Spleen (tissue), 11 donors: ENCODE results near the gene NAA35. TPM values are rescaled to one million over a fixed set of nuclear protein-coding genes. Genes with fewer than 3 reads are reported as not detected.

Source experiments
- DNase-seq: peaks from one replicate; pipeline ENCODE4 v3.0.0-alpha.2; 2020
- H3K27ac ChIP-seq, 8 donors: fragments of 200-600 bp; sonication (generic) in 7 of 8; 1 replicate in 4 of 8; 2 replicates in 4 of 8; pipeline versions ENCODE4 v1.5.0 to v1.8.0; 2016 to 2021; ENCODE audit warnings: inconsistent platforms in 4 of 8, mild to moderate bottlenecking in 4 of 8, moderate library complexity in 1 of 8
- H3K27me3 ChIP-seq, 7 donors: fragments of 200-600 bp; sonication (generic) in 6 of 7; replicated peaks in 1 of 7; 1 replicate in 4 of 7; 2 replicates in 3 of 7; pipeline versions ENCODE4 v1.5.0 to v1.8.0; 2016 to 2021; ENCODE audit warnings: inconsistent platforms in 3 of 7, mild to moderate bottlenecking in 1 of 7
- H3K36me3 ChIP-seq, 6 donors: fragments of 200-600 bp; sonication (generic) in 5 of 6; 1 replicate in 4 of 6; 2 replicates in 2 of 6; pipeline versions ENCODE4 v1.5.0 to v1.8.0; 2016 to 2021; ENCODE audit warnings: inconsistent platforms in 2 of 6
- H3K4me1 ChIP-seq, 6 donors: fragments of 200-600 bp; sonication (generic) in 5 of 6; 1 replicate in 3 of 6; 2 replicates in 3 of 6; pipeline versions ENCODE4 v1.5.0 to v1.8.0; 2016 to 2021; ENCODE audit warnings: inconsistent platforms in 3 of 6
- H3K4me3 ChIP-seq, 8 donors: fragments of 200-600 bp; sonication (generic) in 7 of 8; 1 replicate in 4 of 8; 2 replicates in 4 of 8; pipeline versions ENCODE4 v1.5.0 to v1.8.0; 2016 to 2021; ENCODE audit warnings: inconsistent platforms in 4 of 8, mild to moderate bottlenecking in 4 of 8, moderate library complexity in 2 of 8
- H3K9me3 ChIP-seq, 8 donors: fragments of 200-600 bp; sonication (generic) in 7 of 8; 1 replicate in 4 of 8; 2 replicates in 4 of 8; pipeline versions ENCODE4 v1.5.0 to v1.8.0; 2016 to 2021; ENCODE audit warnings: inconsistent platforms in 4 of 8
- CTCF ChIP-seq, 11 experiments: fragments of 200-600 bp in 7 of 11; fragments of 450-650 bp in 4 of 11; sonication (generic) in 4 of 11; IDR thresholded peaks in 8 of 11; conservative IDR thresholded peaks in 3 of 11; 1 replicate in 7 of 11; 2 replicates in 4 of 11; pipeline versions ENCODE4 v1.4.0 to v1.8.0; 2016 to 2021; ENCODE audit warnings: antibody characterized with exemption in 11 of 11, inconsistent platforms in 4 of 11, mild to moderate bottlenecking in 1 of 11
- POLR2A ChIP-seq, 3 donors: fragments of 450-650 bp; IDR thresholded peaks; one replicate each; pipeline ENCODE4 v1.5.1; 2017; ENCODE audit warnings: antibody characterized with exemption in 3 of 3, mild to moderate bottlenecking in 1 of 3
- POLR2AphosphoS5 ChIP-seq, 3 donors: sonication (generic); formaldehyde crosslinking; IDR thresholded peaks; one replicate each; pipeline ENCODE4 v1.5.1; 2017; ENCODE audit warnings: antibody characterized with exemption in 3 of 3
- WGBS, 5 donors: extraction: QIAGEN DNeasy Blood & Tissue Kit in 3 of 5; methylation state at CpG; one replicate each; pipeline versions ENCODE4 v1.1.5 to v1.1.7; 2013 to 2018; 5-methylcytosine and 5-hydroxymethylcytosine counted together
- intact Hi-C: fragments of 100-400 bp; cut with DNase I; formaldehyde crosslinking; loops from one replicate; pipeline ENCODE4 v1.15.0; 2023; ENCODE audit warnings: low total_unique reads
- polyA plus RNA-seq, 3 donors: library from polyadenylated mRNA; stranded (reverse); fragments of 200-250 nt; gene quantifications; one replicate each; pipeline ENCODE4 v1.2.1, GENCODE V29; 2013
- total RNA-seq, 7 donors: library from RNA; depleted of rRNA in 3 of 7; stranded (reverse); fragments of >200 nt in 3 of 7; fragmentation: NEBNext Ultra II Directional in 4 of 7; extraction: Animal tissue kit (Norgen Biotek cat#: 25700) in 4 of 7; gene quantifications; one replicate each; pipeline versions ENCODE4 v1.1.0 to v1.2.1, GENCODE V29; 2016 to 2021
- donor health status: healthy with polysubstance abuse.
- donor health status: DM: no; HTN: no; CAD: no; lungs with moderate emphysema.
- donor health status: DM: no; HTN: no; CAD: no.
- donor health status: Bipolar disorder and iron deficiency.
- donor health status: healthy.
- donor health status: DM: no; HTN: no; CAD: no.
- donor health status: DM: yes; HTN: yes; CAD: no.

NAA35 gene
- total and polyA plus RNA-seq, 10 donors = 4.2 to 23.7 (median 18.9) TPM

GRCh38 chr9:85984457-85984856, 43.5 kb downstream of the NAA35 start:
- Histone ChIP-seq H3K27ac (no peak overlapping the region), H3K27me3 (no peaks in the 10 kb centered on the region), H3K9me3 (no peaks in the 10 kb centered on the region), H3K36me3 (peaks cover 0 to 83% (median 33%) of the 10 kb centered on the region in 6 donors), H3K4me1 (no peaks in the 10 kb centered on the region), H3K4me3 (no peak overlapping the region)
- intact Hi-C loops = no loop called here
- TF ChIP-seq POLR2AphosphoS5 (IDR thresholded peaks at IDR 0.05) = no peak
- no peak for TF ChIP-seq CTCF (IDR thresholded peaks at IDR 0.05 in 8 of 11, conservative IDR thresholded peaks at IDR 0.05 in 3 of 11)
- no peak for TF ChIP-seq POLR2A (IDR thresholded peaks at IDR 0.05)
- no peak for DNase-seq
- WGBS, 5 donors = 96 to 99% (median 98%) methylated on average over 2 of the region's 2 CpGs

- Histone ChIP-seq H3K9me3 (no peaks in the 10 kb centered on the region), H3K27me3 (no peaks in the 10 kb centered on the region), H3K36me3 (peaks cover 0 to 82% (median 14%) of the 10 kb centered on the region in 6 donors), H3K4me3 (no peak overlapping the region), H3K4me1 (no peaks in the 10 kb centered on the region), H3K27ac (no peak overlapping the region)
- TF ChIP-seq CTCF (IDR thresholded peaks at IDR 0.05 in 8 of 11, conservative IDR thresholded peaks at IDR 0.05 in 3 of 11) (no peak), POLR2A (IDR thresholded peaks at IDR 0.05) (no peak), POLR2AphosphoS5 (IDR thresholded peaks at IDR 0.05) (no peak)
- no peak for DNase-seq
- 88 to 95% (median 94%) methylated on average over 3 of the region's 3 CpGs for WGBS, 5 donors
- intact Hi-C loops = no loop called here
These were observed 46.3 kb downstream of the NAA35 start for GRCh38 chr9:85987236-85987635.

GRCh38 chr9:85994191-85994590, 53.2 kb downstream of the NAA35 start:
- no peak for TF ChIP-seq POLR2AphosphoS5 (IDR thresholded peaks at IDR 0.05)
- TF ChIP-seq CTCF (IDR thresholded peaks at IDR 0.05 in 8 of 11, conservative IDR thresholded peaks at IDR 0.05 in 3 of 11) = no peak
- no peak for TF ChIP-seq POLR2A (IDR thresholded peaks at IDR 0.05)
- no peak for DNase-seq
- no peak overlapping the region for H3K27ac ChIP-seq
- H3K9me3 ChIP-seq = no peaks in the 10 kb centered on the region
- WGBS, 5 donors = 86 to 94% (median 91%) methylated on average over 2 of the region's 2 CpGs
- intact Hi-C loops = no loop called here
- no peaks in the 10 kb centered on the region for H3K27me3 ChIP-seq
- no peak overlapping the region for H3K4me3 ChIP-seq
- peaks cover 2 to 75% (median 20%) of the 10 kb centered on the region in 6 donors for H3K36me3 ChIP-seq
- no peaks in the 10 kb centered on the region for H3K4me1 ChIP-seq

GRCh38 chr9:85995097-85995496, 54.2 kb downstream of the NAA35 start:
- Histone ChIP-seq H3K9me3 (no peaks in the 10 kb centered on the region), H3K4me1 (no peaks in the 10 kb centered on the region), H3K27ac (no peak overlapping the region), H3K27me3 (no peaks in the 10 kb centered on the region), H3K4me3 (no peak overlapping the region), H3K36me3 (peaks cover 2 to 75% (median 20%) of the 10 kb centered on the region in 6 donors)
- DNase-seq = no peak
- no peak for TF ChIP-seq CTCF (IDR thresholded peaks at IDR 0.05 in 8 of 11, conservative IDR thresholded peaks at IDR 0.05 in 3 of 11)
- no peak for TF ChIP-seq POLR2AphosphoS5 (IDR thresholded peaks at IDR 0.05)
- TF ChIP-seq POLR2A (IDR thresholded peaks at IDR 0.05) = no peak
- intact Hi-C loops = no loop called here
